Ectodermal cell (in vitro differentiated cells): ENCODE results near the gene PRRC2A.

Source experiments
- H3K27ac ChIP-seq: 2 replicates; pipeline ENCODE4 v1.7.0; 2013; ENCODE audit warnings: mild to moderate bottlenecking, low read depth, low read length; ENCODE audit not compliant: insufficient read depth, poor library complexity, severe bottlenecking
- H3K27me3 ChIP-seq: 2 replicates; pipeline ENCODE4 v1.7.0; 2013; ENCODE audit warnings: mild to moderate bottlenecking, low read length; ENCODE audit not compliant: insufficient read depth, control insufficient read depth, poor library complexity, severe bottlenecking
- H3K36me3 ChIP-seq: one replicate; pipeline ENCODE4 v1.7.0; 2013; ENCODE audit warnings: low read length; ENCODE audit not compliant: control insufficient read depth, insufficient read depth
- H3K4me1 ChIP-seq: one replicate; pipeline ENCODE4 v1.7.0; 2013; ENCODE audit warnings: low read length; ENCODE audit not compliant: control insufficient read depth, insufficient read depth
- H3K4me3 ChIP-seq: 2 replicates; pipeline ENCODE4 v1.7.0; 2013; ENCODE audit warnings: low read depth, low read length, control low read depth; ENCODE audit not compliant: insufficient read depth
- H3K9me3 ChIP-seq: 2 replicates; pipeline ENCODE4 v1.7.0; 2013; ENCODE audit warnings: mild to moderate bottlenecking, low read length, moderate library complexity; ENCODE audit not compliant: control insufficient read depth
- WGBS, 2 experiments: methylation state at CpG; one replicate each; pipeline ENCODE4 v1.1.7; 2013; ENCODE audit warnings: missing lambda C conversion rate in 2 of 2; 5-methylcytosine and 5-hydroxymethylcytosine counted together

The PRRC2A gene

DNA sequence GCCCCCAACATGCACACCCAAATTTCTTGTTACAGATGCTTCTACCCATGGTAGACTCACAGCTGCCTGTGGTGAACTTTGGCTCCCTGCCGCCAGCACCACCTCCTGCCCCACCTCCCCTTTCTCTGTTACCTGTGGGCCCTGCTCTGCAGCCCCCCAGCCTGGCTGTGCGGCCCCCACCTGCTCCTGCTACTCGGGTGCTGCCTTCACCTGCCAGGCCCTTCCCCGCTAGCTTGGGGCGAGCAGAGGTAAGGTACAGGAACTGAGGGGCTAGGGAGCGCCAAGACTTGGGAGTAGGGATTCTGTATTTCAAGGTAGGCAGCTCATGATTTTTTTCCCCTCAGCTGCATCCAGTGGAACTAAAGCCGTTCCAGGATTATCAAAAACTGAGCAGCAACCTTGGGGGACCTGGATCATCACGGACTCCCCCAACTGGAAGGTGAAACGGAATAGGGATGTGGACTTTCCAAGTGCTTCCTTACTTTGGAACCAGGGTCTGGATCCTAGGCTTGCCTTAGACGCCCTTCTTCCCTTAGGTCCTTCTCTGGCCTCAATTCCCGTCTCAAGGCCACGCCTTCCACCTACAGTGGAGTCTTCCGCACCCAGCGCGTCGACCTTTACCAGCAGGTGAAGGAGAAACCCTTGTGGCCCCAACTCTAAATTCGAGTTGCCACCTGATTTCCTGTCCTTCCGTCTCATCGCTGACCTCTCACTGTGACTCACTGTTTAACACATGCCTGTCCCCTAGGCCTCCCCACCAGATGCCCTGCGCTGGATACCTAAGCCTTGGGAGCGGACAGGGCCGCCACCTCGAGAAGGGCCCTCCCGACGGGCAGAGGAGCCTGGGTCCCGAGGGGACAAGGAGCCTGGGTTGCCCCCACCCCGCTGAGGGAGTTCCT is 16.4 kb downstream of the PRRC2A start:
- Histone ChIP-seq H3K36me3 (peaks cover 72% of the 10 kb centered on the region), H3K9me3 (no peaks in the 10 kb centered on the region), H3K27ac (peak overlapping the region; percentile 16), H3K4me1 (no peaks in the 10 kb centered on the region), H3K27me3 (no peaks in the 10 kb centered on the region), H3K4me3 (no peak overlapping the region)
- WGBS, 2 experiments = 90% methylated on average over 27 of the region's 27 CpGs

DNA sequence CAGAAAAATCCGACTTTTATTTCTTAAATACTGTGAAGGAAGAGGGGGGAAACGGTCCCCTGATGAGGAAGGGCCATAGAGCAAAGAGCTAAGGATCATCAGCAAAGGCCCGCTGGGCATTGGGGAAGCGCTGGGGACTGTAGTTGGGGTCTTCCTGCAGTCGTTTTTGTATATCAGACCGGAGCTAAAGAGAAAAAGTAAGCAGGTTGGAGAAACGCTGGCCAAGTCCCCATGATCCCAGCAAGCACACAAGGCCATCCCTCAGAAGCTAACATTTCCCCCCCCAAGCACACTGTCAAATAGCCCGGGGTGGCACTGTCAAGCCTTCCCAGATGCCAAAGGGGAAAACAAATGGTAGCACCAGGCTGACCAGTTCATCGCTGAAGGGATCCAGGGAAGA is 18.5 kb downstream of the PRRC2A start:
- Histone ChIP-seq H3K9me3 (no peaks in the 10 kb centered on the region), H3K27me3 (no peaks in the 10 kb centered on the region), H3K27ac (peak overlapping the region; percentile 36), H3K4me1 (no peaks in the 10 kb centered on the region), H3K4me3 (no peak overlapping the region), H3K36me3 (peaks cover 66% of the 10 kb centered on the region)
- WGBS, 2 experiments = 92 to 95% methylated on average over 9 of the region's 9 CpGs

DNA sequence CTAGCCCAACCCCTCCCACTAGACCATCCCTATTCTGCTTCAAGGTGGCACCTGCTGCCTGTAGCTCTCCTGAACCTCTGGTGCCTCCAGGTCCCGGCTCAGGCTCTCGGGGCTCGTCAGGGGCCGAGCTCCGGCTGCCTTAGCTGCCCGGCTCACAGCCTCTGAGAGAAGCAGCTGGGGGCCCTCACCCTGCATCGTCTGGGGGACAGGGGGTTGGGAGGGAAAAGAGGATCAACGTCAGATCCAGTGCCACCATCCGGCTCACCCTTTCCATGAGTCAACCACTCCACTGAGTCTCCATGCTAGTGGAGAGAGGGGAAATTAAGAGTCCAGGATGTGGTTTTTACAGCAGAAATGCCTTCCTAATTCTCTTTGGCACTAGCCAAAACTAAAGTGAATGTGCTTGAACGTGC is 18.9 kb downstream of the PRRC2A start:
- Histone ChIP-seq H3K4me3 (no peak overlapping the region), H3K27ac (no peak overlapping the region), H3K4me1 (no peaks in the 10 kb centered on the region), H3K36me3 (peaks cover 66% of the 10 kb centered on the region), H3K27me3 (no peaks in the 10 kb centered on the region), H3K9me3 (no peaks in the 10 kb centered on the region)
- 94 to 96% methylated on average over 10 of the region's 10 CpGs for WGBS, 2 experiments

DNA sequence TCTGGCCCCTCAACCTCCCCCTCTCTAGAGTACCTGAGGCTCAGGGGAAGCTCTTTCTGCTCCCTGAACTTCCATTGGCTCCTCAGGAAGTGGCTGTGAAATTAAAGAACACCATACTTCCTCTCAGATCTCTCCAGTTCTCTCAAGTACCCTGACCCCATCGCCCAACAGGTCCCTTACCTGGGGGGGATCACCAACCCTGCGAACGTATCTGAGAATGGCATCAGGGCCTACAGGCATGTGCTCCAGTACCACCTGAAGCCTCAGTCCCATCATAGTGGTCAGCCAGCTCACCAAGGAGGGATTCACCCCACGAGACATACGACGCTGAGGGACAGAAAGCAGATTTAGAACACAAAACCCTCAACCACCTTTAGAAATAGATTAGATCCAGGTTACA is 20.1 kb downstream of the PRRC2A start:
- H3K36me3 ChIP-seq = peaks cover 64% of the 10 kb centered on the region
- no peak overlapping the region for H3K27ac ChIP-seq
- no peaks in the 10 kb centered on the region for H3K27me3 ChIP-seq
- 98% methylated on average over 4 to 6 of the region's 6 CpGs for WGBS, 2 experiments
- no peak overlapping the region for H3K4me3 ChIP-seq
- no peaks in the 10 kb centered on the region for H3K4me1 ChIP-seq
- no peaks in the 10 kb centered on the region for H3K9me3 ChIP-seq

DNA sequence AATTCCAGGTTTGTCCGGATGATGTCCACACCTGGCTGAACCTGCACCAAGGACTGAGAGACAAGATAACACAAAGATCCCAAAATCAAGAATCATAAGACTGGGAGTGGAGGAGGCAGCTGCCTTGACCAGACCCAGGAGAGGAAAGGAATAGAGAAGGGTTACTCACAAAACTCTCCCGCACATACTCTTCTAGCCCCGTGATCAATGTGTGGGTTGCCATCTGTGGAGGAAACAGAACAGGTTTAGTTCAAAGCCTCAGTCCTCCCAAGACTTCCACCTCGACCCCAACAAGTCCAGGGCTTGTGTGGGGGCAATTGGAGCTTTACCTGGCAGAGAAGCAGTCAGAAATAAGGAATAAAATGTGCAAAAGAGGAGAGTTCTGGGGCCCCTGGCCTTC is 20.9 kb downstream of the PRRC2A start:
- Histone ChIP-seq H3K27me3 (no peaks in the 10 kb centered on the region), H3K36me3 (peaks cover 60% of the 10 kb centered on the region), H3K4me3 (no peak overlapping the region), H3K9me3 (no peaks in the 10 kb centered on the region), H3K27ac (no peak overlapping the region), H3K4me1 (no peaks in the 10 kb centered on the region)
- 96 to 97% methylated on average over 4 of the region's 4 CpGs for WGBS, 2 experiments

DNA sequence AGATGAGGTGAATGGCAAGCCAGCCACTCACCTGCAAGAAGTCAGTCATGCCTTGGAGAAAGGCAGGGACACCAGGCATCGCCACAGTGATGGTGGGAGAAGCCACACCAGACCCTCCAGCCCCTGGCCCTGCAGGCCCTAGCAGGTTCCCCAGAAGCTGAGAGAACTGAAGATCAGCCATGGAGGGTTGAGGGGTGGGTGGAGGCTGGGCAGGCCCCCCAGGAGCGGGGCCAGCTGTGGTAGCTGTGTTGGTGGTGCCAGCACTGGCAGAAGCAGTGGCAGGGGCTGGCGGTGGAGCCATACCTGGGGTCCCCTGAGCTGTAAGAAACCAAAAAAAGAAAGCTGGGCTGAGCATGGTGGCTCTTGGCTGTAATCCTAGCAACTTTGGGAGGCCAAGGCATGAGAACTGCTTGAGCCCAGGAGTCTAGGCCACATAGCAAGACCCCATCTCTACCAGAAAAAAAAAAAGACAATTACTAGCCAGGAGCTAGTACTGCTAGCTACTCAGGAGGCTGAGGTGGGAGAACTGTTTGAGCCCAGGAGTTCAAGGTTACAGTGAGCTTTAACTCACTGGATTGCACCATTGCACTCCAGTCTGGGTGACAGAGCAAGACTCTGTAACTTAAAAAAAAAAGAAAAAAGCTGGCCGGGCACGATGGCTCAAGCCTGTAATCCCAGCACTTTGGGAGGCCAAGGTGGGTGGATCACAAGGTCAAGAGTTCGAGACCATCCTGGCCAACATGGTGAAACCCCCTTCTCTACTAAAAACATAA is 22.5 kb downstream of the PRRC2A start:
- H3K4me1 ChIP-seq = no peaks in the 10 kb centered on the region
- no peaks in the 10 kb centered on the region for H3K27me3 ChIP-seq
- WGBS, 2 experiments = 93 to 96% methylated on average over 6 of the region's 6 CpGs
- H3K27ac ChIP-seq = no peak overlapping the region
- no peaks in the 10 kb centered on the region for H3K9me3 ChIP-seq
- H3K36me3 ChIP-seq = peaks cover 62% of the 10 kb centered on the region
- no peak overlapping the region for H3K4me3 ChIP-seq

DNA sequence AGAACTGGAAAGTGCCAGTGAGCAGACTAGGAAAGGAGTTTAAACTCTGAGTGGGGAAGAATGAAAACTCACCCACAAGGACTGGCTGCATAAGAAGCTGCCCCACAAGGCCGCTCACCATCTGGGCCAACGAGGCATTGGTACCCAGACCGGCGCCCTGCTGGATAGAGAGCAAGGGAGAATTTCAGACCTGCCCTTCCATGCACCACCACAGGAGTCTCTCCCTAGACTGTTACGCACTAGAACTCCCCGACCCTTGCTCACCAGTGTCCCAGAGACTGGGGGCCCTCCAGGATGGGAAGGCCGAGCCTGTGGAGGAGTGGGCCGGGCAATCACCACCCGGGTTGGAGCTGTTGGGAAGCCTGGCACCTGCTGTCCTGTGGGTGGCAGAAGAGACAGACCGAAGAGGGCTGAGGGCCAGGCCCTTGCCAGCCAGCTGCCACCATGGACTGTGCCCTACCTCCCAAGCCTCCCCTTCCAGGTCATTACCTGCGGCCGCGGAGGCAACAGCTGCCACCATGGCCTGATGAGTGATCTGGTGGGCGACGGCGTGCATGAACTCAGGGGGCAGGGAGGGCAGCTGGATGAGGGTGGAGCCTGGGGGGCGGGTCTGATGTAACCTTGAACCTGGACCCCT is 23.4 kb downstream of the PRRC2A start:
- 96% methylated on average over 17 of the region's 17 CpGs for WGBS, 2 experiments
- Histone ChIP-seq H3K4me1 (no peaks in the 10 kb centered on the region), H3K36me3 (peaks cover 72% of the 10 kb centered on the region)

DNA sequence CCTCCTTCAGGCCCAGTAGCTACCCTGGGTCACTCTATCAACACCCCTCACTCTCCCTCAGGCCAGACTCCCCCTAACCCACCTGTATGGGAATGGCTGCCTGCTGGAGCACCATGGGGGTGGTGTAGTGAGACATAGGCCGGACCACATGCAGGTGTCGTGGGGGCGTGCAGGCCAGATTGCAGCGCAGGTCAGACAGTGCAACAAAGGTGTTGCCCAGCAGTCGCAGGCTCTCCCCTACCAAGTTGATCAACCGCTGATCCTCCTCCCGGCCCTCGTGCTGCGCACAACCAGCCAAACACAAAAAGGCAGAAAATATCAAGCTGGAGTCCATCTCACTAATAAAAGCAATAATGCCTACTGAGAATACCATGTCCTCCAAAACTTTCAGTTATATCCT is 24.8 kb downstream of the PRRC2A start:
- Histone ChIP-seq H3K4me3 (no peak overlapping the region), H3K27ac (no peak overlapping the region), H3K9me3 (no peaks in the 10 kb centered on the region), H3K36me3 (peaks cover 78% of the 10 kb centered on the region), H3K4me1 (no peaks in the 10 kb centered on the region), H3K27me3 (no peaks in the 10 kb centered on the region)
- 97 to 98% methylated on average over 9 of the region's 9 CpGs for WGBS, 2 experiments

More for the DNA sequence above, 23.4 kb downstream of the PRRC2A start:
- H3K27me3 ChIP-seq = no peaks in the 10 kb centered on the region
- H3K4me3 ChIP-seq = no peak overlapping the region
- H3K27ac ChIP-seq = no peak overlapping the region
- no peaks in the 10 kb centered on the region for H3K9me3 ChIP-seq

DNA sequence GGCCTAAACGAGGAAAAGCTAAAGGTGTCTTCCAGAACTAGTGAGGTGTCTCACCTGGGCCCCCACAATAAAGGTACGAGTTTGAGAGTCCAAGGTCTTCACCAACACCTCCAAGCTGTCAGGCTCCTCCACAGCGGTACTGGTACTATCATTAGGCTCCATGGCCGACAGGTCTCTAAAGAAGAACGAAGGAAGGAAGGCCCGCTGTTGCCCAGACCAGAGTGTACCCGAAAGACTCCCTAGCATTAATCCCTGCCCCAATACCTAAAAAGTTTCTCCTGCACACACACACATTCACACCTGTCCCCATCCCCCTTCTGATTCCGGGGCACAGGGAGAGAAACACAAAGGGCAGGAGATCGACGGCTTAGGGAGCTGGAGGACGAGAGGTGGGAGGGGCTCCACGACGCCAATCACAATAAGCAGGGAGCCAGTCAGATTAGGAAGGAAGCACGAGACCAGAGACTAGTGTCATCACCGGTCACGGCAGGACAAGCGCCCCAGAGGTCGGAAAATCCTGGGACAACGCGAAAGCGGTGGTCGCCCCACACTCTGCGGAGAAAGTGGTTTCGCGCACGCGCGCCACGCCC is 31.2 kb downstream of the PRRC2A start:
- no peaks in the 10 kb centered on the region for H3K27me3 ChIP-seq
- H3K36me3 ChIP-seq = peaks cover 27% of the 10 kb centered on the region
- H3K9me3 ChIP-seq = no peaks in the 10 kb centered on the region
- WGBS, 2 experiments = 4 to 5% methylated on average over 29 of the region's 29 CpGs
- H3K27ac ChIP-seq = peak overlapping the region; percentile 99
- H3K4me1 ChIP-seq = peaks cover 10% of the 10 kb centered on the region
- H3K4me3 ChIP-seq = peak overlapping the region; percentile 92
